DOHH2 (cell line): ENCODE results near the gene PRKCZ.

ENCODE experiments used
- CTCF ChIP-seq: fragments of 200-600 bp; sonication (generic); IDR thresholded peaks from one replicate; pipeline ENCODE4 v1.5.1; 2014; ENCODE audit warnings: antibody characterized with exemption, mild to moderate bottlenecking, low read depth, low read length; ENCODE audit not compliant: poor library complexity, severe bottlenecking
- EZH2phosphoT487 ChIP-seq: fragments of 200-600 bp; sonication (generic); IDR thresholded peaks from 2 replicates; pipeline ENCODE4 v1.6.1; 2017; ENCODE audit warnings: borderline replicate concordance, mild to moderate bottlenecking, antibody characterized with exemption, low read length, moderate library complexity, mixed read lengths

- no peak for TF ChIP-seq CTCF
- TF ChIP-seq EZH2phosphoT487: no peak
These were observed 156.7 kb downstream of the PRKCZ start for GRCh38 chr1:2206813-2207487.
